NCI-H345 (cell line): ENCODE data around the gene PTPRN2.
A peak's percentile ranks its signal among the peaks of the same experiment; 100 is the strongest.
"Not testable (repeated sequence)": the region's sequence is repeated elsewhere in the genome, so short reads cannot be mapped to it uniquely, and the experiment has no call there.

Source experiments
- DNase-seq: peaks from one replicate; lab custom pipeline; 2025; lab: John Stamatoyannopoulos, UW

Gene PTPRN2

GRCh38 chr7:158385496-158386354 is 201.9 kb downstream of the PTPRN2 start:
- not testable (repeated sequence) for DNase-seq

- DNase-seq = peak; percentile 91
Observed at GRCh38 chr7:158384746-158385145, 202.9 kb downstream of the PTPRN2 start.

- no peak for DNase-seq
Observed at GRCh38 chr7:158383665-158384064, 204.0 kb downstream of the PTPRN2 start.

GRCh38 chr7:158382363-158383254 is 205.0 kb downstream of the PTPRN2 start:
- DNase-seq = peak; percentile 37

- no peak for DNase-seq
Observed at GRCh38 chr7:158381956-158382355, 205.7 kb downstream of the PTPRN2 start.

GRCh38 chr7:158378978-158379377 is 208.6 kb downstream of the PTPRN2 start:
- DNase-seq = no peak

GRCh38 chr7:158377800-158378623 is 209.6 kb downstream of the PTPRN2 start:
- DNase-seq = peak; percentile 29

GRCh38 chr7:158376839-158377186 is 210.8 kb downstream of the PTPRN2 start:
- not testable (repeated sequence) for DNase-seq

- DNase-seq = not testable (repeated sequence)
Observed at GRCh38 chr7:158376146-158376838, 211.3 kb downstream of the PTPRN2 start.

- peak; percentile 72 for DNase-seq
Observed at GRCh38 chr7:158375034-158375433, 212.6 kb downstream of the PTPRN2 start.

GRCh38 chr7:158374586-158374985 is 213.0 kb downstream of the PTPRN2 start:
- DNase-seq = no peak

GRCh38 chr7:158374146-158374545 is 213.5 kb downstream of the PTPRN2 start:
- DNase-seq = no peak

- no peak for DNase-seq
Observed at GRCh38 chr7:158373476-158374133, 214.0 kb downstream of the PTPRN2 start.

- DNase-seq = no peak
Observed at GRCh38 chr7:158372400-158373342, 215.0 kb downstream of the PTPRN2 start.

GRCh38 chr7:158371856-158372255 is 215.8 kb downstream of the PTPRN2 start:
- DNase-seq = no peak

- no peak for DNase-seq
Observed at GRCh38 chr7:158369866-158370265, 217.8 kb downstream of the PTPRN2 start.

GRCh38 chr7:158369290-158369689 is 218.3 kb downstream of the PTPRN2 start:
- DNase-seq = no peak

- DNase-seq = no peak
Observed at GRCh38 chr7:158368449-158368848, 219.2 kb downstream of the PTPRN2 start.

GRCh38 chr7:158367634-158367982 is 220.0 kb downstream of the PTPRN2 start:
- no peak for DNase-seq
